ENCODE data around the gene UGT1A6.
"Not testable (repeated sequence)": the region's sequence is repeated elsewhere in the genome, so short reads cannot be mapped to it uniquely, and the experiment has no call there.

The UGT1A6 gene

GRCh38 chr2:233747283-233747544 lies 54.5 kb downstream of the UGT1A6 start:
- Histone ChIP-seq H3K9me3 (ENCODE audit: insufficient read depth, low read length) (no peaks in the 10 kb centered on the region), H2AFZ (ENCODE audit: low read depth, low read length) (no peak overlapping the region), H3K79me2 (ENCODE audit: low read length) (no peaks in the 10 kb centered on the region), H3K4me3 (ENCODE audit: low read length) (no peak overlapping the region), H3K27me3 (ENCODE audit: low read depth, low read length) (no peaks in the 10 kb centered on the region), H3K9ac (ENCODE audit: low read length) (no peak overlapping the region), H3K36me3 (replicated peaks; ENCODE audit: low read depth, low read length) (no peaks in the 10 kb centered on the region), H3K4me2 (ENCODE audit: low read length) (no peak overlapping the region), H4K20me1 (ENCODE audit: insufficient read depth, low read length) (no peaks in the 10 kb centered on the region), H3K27ac (ENCODE audit: low read length) (no peak overlapping the region), H3K4me1 (ENCODE audit: low read length) (no peaks in the 10 kb centered on the region)
- TF ChIP-seq EZH2phosphoT487 (IDR thresholded peaks at IDR 0.05; ENCODE audit: low read depth) = no peak
- no peak for TF ChIP-seq CTCF (IDR thresholded peaks at IDR 0.05; ENCODE audit: low read depth, low read length)

- H3K9ac ChIP-seq (ENCODE audit: low read length); H3K9me3 ChIP-seq (ENCODE audit: insufficient read depth, low read length): not testable (repeated sequence)
Measured at GRCh38 chr2:233750689-233751088, 58.0 kb downstream of the UGT1A6 start.

GRCh38 chr2:233751212-233752009 lies 58.7 kb downstream of the UGT1A6 start:
- not testable (repeated sequence) for H3K27me3 ChIP-seq (ENCODE audit: low read depth, low read length); H3K9me3 ChIP-seq (ENCODE audit: insufficient read depth, low read length); H2AFZ ChIP-seq (ENCODE audit: low read depth, low read length); H3K4me1 ChIP-seq (ENCODE audit: low read length); H3K9ac ChIP-seq (ENCODE audit: low read length); H3K36me3 ChIP-seq (replicated peaks; ENCODE audit: low read depth, low read length); H3K4me3 ChIP-seq (ENCODE audit: low read length); H3K4me2 ChIP-seq (ENCODE audit: low read length); H3K27ac ChIP-seq (ENCODE audit: low read length); H4K20me1 ChIP-seq (ENCODE audit: insufficient read depth, low read length); H3K79me2 ChIP-seq (ENCODE audit: low read length)

More at GRCh38 chr2:233750689-233751088, 58.0 kb downstream of the UGT1A6 start:
- H3K4me2 ChIP-seq (ENCODE audit: low read length); H2AFZ ChIP-seq (ENCODE audit: low read depth, low read length); H3K79me2 ChIP-seq (ENCODE audit: low read length); H3K27me3 ChIP-seq (ENCODE audit: low read depth, low read length); H3K4me3 ChIP-seq (ENCODE audit: low read length); H3K4me1 ChIP-seq (ENCODE audit: low read length); H3K36me3 ChIP-seq (replicated peaks; ENCODE audit: low read depth, low read length); H3K27ac ChIP-seq (ENCODE audit: low read length); H4K20me1 ChIP-seq (ENCODE audit: insufficient read depth, low read length): not testable (repeated sequence)

- Histone ChIP-seq H3K36me3 (replicated peaks; ENCODE audit: low read depth, low read length) (no peaks in the 10 kb centered on the region), H3K4me2 (ENCODE audit: low read length) (no peak overlapping the region), H3K27me3 (ENCODE audit: low read depth, low read length) (no peaks in the 10 kb centered on the region), H3K4me3 (ENCODE audit: low read length) (no peak overlapping the region), H2AFZ (ENCODE audit: low read depth, low read length) (no peak overlapping the region), H3K9ac (ENCODE audit: low read length) (no peak overlapping the region), H4K20me1 (ENCODE audit: insufficient read depth, low read length) (no peaks in the 10 kb centered on the region), H3K4me1 (ENCODE audit: low read length) (no peaks in the 10 kb centered on the region), H3K9me3 (ENCODE audit: insufficient read depth, low read length) (no peaks in the 10 kb centered on the region), H3K27ac (ENCODE audit: low read length) (no peak overlapping the region), H3K79me2 (ENCODE audit: low read length) (no peaks in the 10 kb centered on the region)
- TF ChIP-seq EZH2phosphoT487 (IDR thresholded peaks at IDR 0.05; ENCODE audit: low read depth) (no peak), CTCF (IDR thresholded peaks at IDR 0.05; ENCODE audit: low read depth, low read length) (no peak)
Measured at GRCh38 chr2:233754872-233755611, 62.4 kb downstream of the UGT1A6 start.

GRCh38 chr2:233756429-233757081 lies 63.9 kb downstream of the UGT1A6 start:
- no peaks in the 10 kb centered on the region for H3K9me3 ChIP-seq (ENCODE audit: insufficient read depth, low read length)
- no peaks in the 10 kb centered on the region for H3K4me1 ChIP-seq (ENCODE audit: low read length)
- no peak for TF ChIP-seq CTCF (IDR thresholded peaks at IDR 0.05; ENCODE audit: low read depth, low read length)
- TF ChIP-seq EZH2phosphoT487 (IDR thresholded peaks at IDR 0.05; ENCODE audit: low read depth) = no peak
- H2AFZ ChIP-seq (ENCODE audit: low read depth, low read length) = no peak overlapping the region
- no peaks in the 10 kb centered on the region for H3K36me3 ChIP-seq (replicated peaks; ENCODE audit: low read depth, low read length)
- no peak overlapping the region for H3K27ac ChIP-seq (ENCODE audit: low read length)
- no peak overlapping the region for H3K4me3 ChIP-seq (ENCODE audit: low read length)
- no peaks in the 10 kb centered on the region for H3K79me2 ChIP-seq (ENCODE audit: low read length)
- H4K20me1 ChIP-seq (ENCODE audit: insufficient read depth, low read length) = no peaks in the 10 kb centered on the region
- no peaks in the 10 kb centered on the region for H3K27me3 ChIP-seq (ENCODE audit: low read depth, low read length)
- no peak overlapping the region for H3K9ac ChIP-seq (ENCODE audit: low read length)
- H3K4me2 ChIP-seq (ENCODE audit: low read length) = no peak overlapping the region
